GM19193 (cell line): ENCODE results near the gene DOCK2.

Source experiments
- POLR2A ChIP-seq: IDR thresholded peaks from 4 replicates; pipeline ENCODE4 v1.6.1; 2011; ENCODE audit not compliant: insufficient read depth, insufficient read length; ENCODE audit errors: extremely low read depth

The DOCK2 gene

GRCh38 chr5:169634606-169635005 lies 2.5 kb upstream of the DOCK2 start:
- TF ChIP-seq POLR2A = no peak

- TF ChIP-seq POLR2A = no peak
These were observed 1.1 kb upstream of the DOCK2 start for GRCh38 chr5:169635936-169636335.

GRCh38 chr5:169636477-169637084 lies 494 bp upstream of the DOCK2 start:
- TF ChIP-seq POLR2A = no peak

- TF ChIP-seq POLR2A = peak; percentile 46
These were observed 560 bp downstream of the DOCK2 start for GRCh38 chr5:169637549-169638121.

- TF ChIP-seq POLR2A = no peak
These were observed 4.2 kb downstream of the DOCK2 start for GRCh38 chr5:169641253-169641652.

GRCh38 chr5:169646856-169647255 lies 9.8 kb downstream of the DOCK2 start:
- no peak for TF ChIP-seq POLR2A

GRCh38 chr5:169647566-169647965 lies 10.5 kb downstream of the DOCK2 start:
- no peak for TF ChIP-seq POLR2A

- TF ChIP-seq POLR2A = no peak
These were observed 11.7 kb downstream of the DOCK2 start for GRCh38 chr5:169648725-169649310.

GRCh38 chr5:169649486-169649885 lies 12.4 kb downstream of the DOCK2 start:
- TF ChIP-seq POLR2A = no peak

- no peak for TF ChIP-seq POLR2A
These were observed 13.7 kb downstream of the DOCK2 start for GRCh38 chr5:169650701-169651331.

- TF ChIP-seq POLR2A = no peak
These were observed 14.5 kb downstream of the DOCK2 start for GRCh38 chr5:169651526-169651925.

GRCh38 chr5:169652057-169652456 lies 15.0 kb downstream of the DOCK2 start:
- TF ChIP-seq POLR2A = no peak

- TF ChIP-seq POLR2A = no peak
These were observed 16.0 kb downstream of the DOCK2 start for GRCh38 chr5:169653091-169653490.

- TF ChIP-seq POLR2A = no peak
These were observed 18.3 kb downstream of the DOCK2 start for GRCh38 chr5:169655353-169655752.

- no peak for TF ChIP-seq POLR2A
These were observed 19.2 kb downstream of the DOCK2 start for GRCh38 chr5:169656125-169656901.
